HT-29 (cell line): ENCODE data around the gene MTX3. TPM values are rescaled to one million over a fixed set of nuclear protein-coding genes. Genes with fewer than 3 reads are reported as not detected.

Experiments
- DNase-seq: peaks from one replicate; pipeline ENCODE4 v3.0.0-alpha.2; 2015; ENCODE audit warnings: low spot score
- total RNA-seq: library from RNA; depleted of rRNA; stranded (reverse); fragments of >200 nt; shearing (Covaris generic); gene quantifications from 2 replicates; pipeline ENCODE4 v1.2.3, GENCODE V29; 2014

MTX3 gene
- total RNA-seq, 1 experiment from 2014 or later: 3.8 TPM

- no peak for DNase-seq
Observed at GRCh38 chr5:79983618-79984017, 7.4 kb downstream of the MTX3 start.

GRCh38 chr5:79982136-79982535, 8.9 kb downstream of the MTX3 start:
- DNase-seq: no peak

GRCh38 chr5:79976759-79977515, 14.1 kb downstream of the MTX3 start:
- DNase-seq: no peak

- DNase-seq: no peak
Observed at GRCh38 chr5:79975422-79975821, 15.6 kb downstream of the MTX3 start.

- no peak for DNase-seq
Observed at GRCh38 chr5:79974886-79975285, 16.2 kb downstream of the MTX3 start.

GRCh38 chr5:79973996-79974395, 17.1 kb downstream of the MTX3 start:
- DNase-seq: no peak

- no peak for DNase-seq
Observed at GRCh38 chr5:79973511-79973910, 17.6 kb downstream of the MTX3 start.

GRCh38 chr5:79971156-79971555, 19.9 kb downstream of the MTX3 start:
- DNase-seq: no peak

GRCh38 chr5:79966448-79966847, 24.6 kb downstream of the MTX3 start:
- DNase-seq: no peak

- no peak for DNase-seq
Observed at GRCh38 chr5:79964136-79964535, 26.9 kb downstream of the MTX3 start.

GRCh38 chr5:79963261-79964061, 27.6 kb downstream of the MTX3 start:
- DNase-seq: no peak

- no peak for DNase-seq
Observed at GRCh38 chr5:79962575-79963222, 28.4 kb downstream of the MTX3 start.

GRCh38 chr5:79961716-79962574, 29.1 kb downstream of the MTX3 start:
- no peak for DNase-seq

- no peak for DNase-seq
Observed at GRCh38 chr5:79959407-79959806, 31.7 kb downstream of the MTX3 start.

- no peak for DNase-seq
Observed at GRCh38 chr5:79955941-79956670, 35.0 kb downstream of the MTX3 start.

- no peak for DNase-seq
Observed at GRCh38 chr5:79955356-79955895, 35.6 kb downstream of the MTX3 start.

- no peak for DNase-seq
Observed at GRCh38 chr5:79954620-79955019, 36.4 kb downstream of the MTX3 start.

- no peak for DNase-seq
Observed at GRCh38 chr5:79947567-79947966, 43.5 kb downstream of the MTX3 start.

GRCh38 chr5:79938468-79938867, 52.6 kb downstream of the MTX3 start:
- DNase-seq: no peak

GRCh38 chr5:79936646-79937216, 54.3 kb downstream of the MTX3 start:
- DNase-seq: no peak
